GM23248 (cell line): ENCODE data around the gene VPS37B. TPM values are rescaled to one million over a fixed set of nuclear protein-coding genes. Genes with fewer than 3 reads are reported as not detected.

ENCODE experiments used
- DNase-seq: peaks from one replicate; pipeline ENCODE4 v3.0.0-alpha.2; 2015
- H2AFZ ChIP-seq: fragments of 200-600 bp; sonication (generic); 2 replicates; pipeline ENCODE4 v1.6.1; 2016; ENCODE audit warnings: antibody characterized with exemption
- H3F3A ChIP-seq: fragments of 200-600 bp; sonication (generic); 2 replicates; pipeline ENCODE4 v1.6.1; 2016; ENCODE audit warnings: mild to moderate bottlenecking, antibody characterized with exemption, mixed run types; ENCODE audit not compliant: insufficient read depth
- H3K27ac ChIP-seq: fragments of 200-600 bp; sonication (generic); 2 replicates; pipeline ENCODE4 v1.5.1; 2016; ENCODE audit warnings: mild to moderate bottlenecking
- H3K27me3 ChIP-seq: fragments of 200-600 bp; sonication (generic); replicated peaks from 2 replicates; pipeline ENCODE4 v1.6.1; 2016; ENCODE audit warnings: mild to moderate bottlenecking; ENCODE audit not compliant: insufficient read depth
- H3K36me3 ChIP-seq: fragments of 200-600 bp; sonication (generic); 2 replicates; pipeline ENCODE4 v1.6.1; 2016; ENCODE audit warnings: low read depth, mild to moderate bottlenecking
- H3K4me1 ChIP-seq: fragments of 200-600 bp; sonication (generic); 2 replicates; pipeline ENCODE4 v1.6.1; 2016; ENCODE audit warnings: mild to moderate bottlenecking; ENCODE audit not compliant: insufficient read depth
- H3K4me2 ChIP-seq: fragments of 200-600 bp; sonication (generic); one replicate; pipeline ENCODE4 v1.6.1; 2016; ENCODE audit warnings: mild to moderate bottlenecking; ENCODE audit not compliant: unreplicated experiment
- H3K4me3 ChIP-seq: fragments of 200-600 bp; sonication (generic); 2 replicates; pipeline ENCODE4 v1.5.1; 2016; ENCODE audit warnings: mild to moderate bottlenecking
- H3K79me2 ChIP-seq: fragments of 200-600 bp; sonication (generic); 2 replicates; pipeline ENCODE4 v1.6.1; 2016; ENCODE audit warnings: mild to moderate bottlenecking; ENCODE audit not compliant: insufficient read depth
- H3K9ac ChIP-seq: fragments of 200-600 bp; sonication (generic); 2 replicates; pipeline ENCODE4 v1.6.1; 2016; ENCODE audit warnings: mild to moderate bottlenecking
- H3K9me2 ChIP-seq: fragments of 200-600 bp; sonication (generic); 2 replicates; pipeline ENCODE4 v1.6.1; 2016; ENCODE audit warnings: mixed run types, mild to moderate bottlenecking, moderate library complexity; ENCODE audit not compliant: insufficient read depth
- H3K9me3 ChIP-seq: fragments of 200-600 bp; sonication (generic); one replicate; pipeline ENCODE4 v1.6.1; 2017; ENCODE audit warnings: low read depth
- H4K20me1 ChIP-seq: fragments of 200-600 bp; sonication (generic); 2 replicates; pipeline ENCODE4 v1.6.0; 2016; ENCODE audit not compliant: insufficient read depth
- EZH2 ChIP-seq: fragments of 200-600 bp; sonication (generic); IDR thresholded peaks from 2 replicates; pipeline ENCODE4 v1.6.1; 2018; ENCODE audit warnings: antibody characterized with exemption, mild to moderate bottlenecking; ENCODE audit not compliant: insufficient read depth, poor library complexity, severe bottlenecking
- EZH2phosphoT487 ChIP-seq: fragments of 200-600 bp; sonication (generic); IDR thresholded peaks from 2 replicates; pipeline ENCODE4 v1.6.1; 2018; ENCODE audit warnings: antibody characterized with exemption, moderate library complexity, mild to moderate bottlenecking, low read depth; ENCODE audit not compliant: insufficient read depth
- whole genome bisulfite sequencing, 2 experiments: methylation state at CpG; one replicate each; pipeline ENCODE4 v1.1.6; 2015 to 2017; ENCODE audit warnings: low lambda C conversion rate in 2 of 2, low coverage in 1 of 2; ENCODE audit errors: missing lambda C conversion rate in 2 of 2; 5-methylcytosine and 5-hydroxymethylcytosine counted together
- in situ Hi-C: fragments of 300-500 bp; cut with MboI; formaldehyde crosslinking; loops from 2 replicates; pipeline ENCODE4 v1.15.0; 2020
- polyA plus RNA-seq: library from polyadenylated mRNA; unstranded; fragments of >200 nt; fragmentation: Nextera tagmentation; extraction: Ambion mirVana; gene quantifications from 2 replicates; pipeline ENCODE4 v1.2.1, GENCODE V29; 2016
- total RNA-seq: library from RNA; depleted of rRNA; stranded (reverse); fragments of >200 nt; shearing (Covaris generic); gene quantifications from 2 replicates; pipeline ENCODE4 v1.2.3, GENCODE V29; 2014

VPS37B gene
- total and polyA plus RNA-seq, 2 experiments from 2014 or later, result 19.1 to 31.3 TPM

GRCh38 chr12:122921917-122922316 lies 26.0 kb upstream of the VPS37B start:
- TF ChIP-seq EZH2 (no peak), EZH2phosphoT487 (no peak)
- DNase-seq, result no peak
- no peak overlapping the region for H3K27ac ChIP-seq
- H3K4me1 ChIP-seq, result 0 out of 2 replicates have a peak, but pooled peaks cover 5% of the 10 kb centered on the region
- H3K36me3 ChIP-seq, result no peaks in the 10 kb centered on the region
- H2AFZ ChIP-seq, result no peak overlapping the region
- WGBS, 2 experiments, result 75 to 79% methylated on average over 8 of the region's 8 CpGs
- H4K20me1 ChIP-seq, result no peaks in the 10 kb centered on the region
- H3K9me2 ChIP-seq, result no peaks in the 10 kb centered on the region
- 0 out of 2 replicates have a peak, but pooled peaks cover 5% of the 10 kb centered on the region for H3F3A ChIP-seq
- no peaks in the 10 kb centered on the region for H3K27me3 ChIP-seq
- no peaks in the 10 kb centered on the region for H3K79me2 ChIP-seq
- H3K4me3 ChIP-seq, result no peak overlapping the region
- no peak overlapping the region for H3K4me2 ChIP-seq
- in situ Hi-C loops, result no loop called here
- no peaks in the 10 kb centered on the region for H3K9me3 ChIP-seq
- no peak overlapping the region for H3K9ac ChIP-seq

GRCh38 chr12:122920687-122921086 lies 24.8 kb upstream of the VPS37B start:
- Histone ChIP-seq H3K27me3 (no peaks in the 10 kb centered on the region), H3K36me3 (no peaks in the 10 kb centered on the region), H3K9ac (no peak overlapping the region), H3F3A (peaks cover 12% of the 10 kb centered on the region), H3K9me3 (no peaks in the 10 kb centered on the region), H3K27ac (no peak overlapping the region), H3K79me2 (no peaks in the 10 kb centered on the region), H3K4me2 (no peak overlapping the region), H3K4me1 (0 out of 2 replicates have a peak, but pooled peaks cover 5% of the 10 kb centered on the region), H2AFZ (no peak overlapping the region), H4K20me1 (no peaks in the 10 kb centered on the region), H3K4me3 (no peak overlapping the region), H3K9me2 (no peaks in the 10 kb centered on the region)
- 90 to 91% methylated on average over 5 of the region's 5 CpGs for WGBS, 2 experiments
- TF ChIP-seq EZH2phosphoT487 (no peak), EZH2 (no peak)
- DNase-seq, result no peak
- in situ Hi-C loops, result no loop called here

GRCh38 chr12:122918827-122919226 lies 22.9 kb upstream of the VPS37B start:
- no peak for DNase-seq
- Histone ChIP-seq H3K36me3 (no peaks in the 10 kb centered on the region), H3K27me3 (no peaks in the 10 kb centered on the region), H3K79me2 (no peaks in the 10 kb centered on the region), H3K9me3 (no peaks in the 10 kb centered on the region), H3K4me3 (no peak overlapping the region), H3K27ac (no peak overlapping the region), H3K9ac (no peak overlapping the region), H2AFZ (no peak overlapping the region), H3F3A (peaks cover 12% of the 10 kb centered on the region), H3K4me2 (no peak overlapping the region), H3K4me1 (0 out of 2 replicates have a peak, but pooled peaks cover 5% of the 10 kb centered on the region), H3K9me2 (no peaks in the 10 kb centered on the region), H4K20me1 (no peaks in the 10 kb centered on the region)
- TF ChIP-seq EZH2phosphoT487, result no peak
- TF ChIP-seq EZH2, result no peak
- in situ Hi-C loops, result no loop called here
- 63 to 69% methylated on average over 2 of the region's 2 CpGs for WGBS, 2 experiments

- no peak overlapping the region for H3K4me3 ChIP-seq
- H3K79me2 ChIP-seq, result no peaks in the 10 kb centered on the region
- TF ChIP-seq EZH2 (no peak), EZH2phosphoT487 (no peak)
- H3K27me3 ChIP-seq, result no peaks in the 10 kb centered on the region
- no peak overlapping the region for H3K9ac ChIP-seq
- WGBS, 2 experiments, result 53 to 57% methylated on average over 9 of the region's 9 CpGs
- no peak overlapping the region for H2AFZ ChIP-seq
- DNase-seq, result peak; percentile 66
- H3K9me3 ChIP-seq, result no peaks in the 10 kb centered on the region
- H3K27ac ChIP-seq, result no peak overlapping the region
- no peak overlapping the region for H3K4me2 ChIP-seq
- H3K36me3 ChIP-seq, result no peaks in the 10 kb centered on the region
- H4K20me1 ChIP-seq, result no peaks in the 10 kb centered on the region
- H3K4me1 ChIP-seq, result 0 out of 2 replicates have a peak, but pooled peaks cover 5% of the 10 kb centered on the region
- in situ Hi-C loops, result no loop called here
- H3K9me2 ChIP-seq, result no peaks in the 10 kb centered on the region
- peaks cover 12% of the 10 kb centered on the region for H3F3A ChIP-seq
Observed at GRCh38 chr12:122917507-122918121, 21.7 kb upstream of the VPS37B start.
